ELR (cell line): ENCODE results near the gene MS4A7.

Experiments used
- DNase-seq: peaks from one replicate; pipeline ENCODE4 v3.0.0-alpha.2; 2015; ENCODE audit warnings: low read depth

The MS4A7 gene

DNA sequence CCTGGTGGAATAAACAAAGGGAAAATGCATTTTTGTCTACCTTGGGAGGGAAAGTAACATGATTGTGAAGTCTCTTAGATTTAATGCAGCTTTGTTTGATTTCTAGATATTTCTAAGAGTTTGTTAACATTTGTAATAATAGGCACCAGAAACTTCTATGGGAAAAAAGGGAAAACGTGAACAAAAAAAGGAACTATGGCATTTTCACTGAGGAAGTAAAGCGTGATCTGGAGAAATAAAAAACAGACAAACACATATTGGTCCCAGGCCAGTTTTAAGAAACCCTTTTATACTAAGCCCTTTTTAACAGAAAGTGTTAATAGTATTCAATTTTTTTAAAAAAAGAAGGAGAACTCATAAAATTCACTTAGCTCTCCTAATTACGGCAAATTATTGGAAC, 6.9 kb upstream of the MS4A7 start:
- DNase-seq, result no peak

DNA sequence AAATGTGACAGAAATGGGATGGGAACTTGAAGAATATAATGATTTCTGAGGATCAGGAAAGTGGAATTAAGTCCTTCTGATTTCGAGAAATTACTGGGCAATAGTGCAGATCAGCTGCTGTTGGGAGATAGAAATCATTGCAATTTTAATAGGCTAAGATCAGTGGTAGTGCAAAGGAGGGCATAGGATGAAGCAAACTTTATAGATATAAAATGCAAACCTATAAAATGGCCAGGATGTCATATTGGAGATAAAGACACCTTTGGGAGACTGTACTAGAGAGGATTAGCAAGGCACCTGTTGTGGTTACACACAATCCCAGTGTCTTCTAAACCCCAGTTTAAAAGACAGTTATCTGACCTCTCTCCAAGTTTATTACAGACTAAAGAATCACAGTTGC, 6.5 kb upstream of the MS4A7 start:
- no peak for DNase-seq

DNA sequence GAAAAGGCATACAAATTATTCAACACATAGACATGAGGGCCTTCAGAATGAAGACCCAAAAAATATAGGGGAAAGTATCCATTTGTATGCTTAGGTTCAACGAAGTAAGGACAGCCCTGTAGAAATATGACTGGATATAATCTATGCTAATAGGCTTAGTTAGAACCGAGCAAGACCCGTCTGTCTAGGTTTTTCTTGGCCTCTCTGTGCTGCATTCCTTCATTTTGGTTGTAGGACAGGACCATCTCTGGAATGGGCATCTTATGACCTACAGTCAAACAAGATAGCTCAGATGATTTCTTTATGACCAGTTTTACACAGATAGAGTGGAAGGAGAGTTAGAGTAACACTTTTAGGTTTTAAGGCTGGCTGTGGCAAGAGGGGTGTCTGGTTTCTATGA, 5.6 kb upstream of the MS4A7 start:
- no peak for DNase-seq

- DNase-seq, result no peak
Observed at GRCh38 chr11:60375316-60375715, 3.0 kb upstream of the MS4A7 start.

GRCh38 chr11:60376601-60377000, 1.7 kb upstream of the MS4A7 start:
- DNase-seq, result no peak

DNA sequence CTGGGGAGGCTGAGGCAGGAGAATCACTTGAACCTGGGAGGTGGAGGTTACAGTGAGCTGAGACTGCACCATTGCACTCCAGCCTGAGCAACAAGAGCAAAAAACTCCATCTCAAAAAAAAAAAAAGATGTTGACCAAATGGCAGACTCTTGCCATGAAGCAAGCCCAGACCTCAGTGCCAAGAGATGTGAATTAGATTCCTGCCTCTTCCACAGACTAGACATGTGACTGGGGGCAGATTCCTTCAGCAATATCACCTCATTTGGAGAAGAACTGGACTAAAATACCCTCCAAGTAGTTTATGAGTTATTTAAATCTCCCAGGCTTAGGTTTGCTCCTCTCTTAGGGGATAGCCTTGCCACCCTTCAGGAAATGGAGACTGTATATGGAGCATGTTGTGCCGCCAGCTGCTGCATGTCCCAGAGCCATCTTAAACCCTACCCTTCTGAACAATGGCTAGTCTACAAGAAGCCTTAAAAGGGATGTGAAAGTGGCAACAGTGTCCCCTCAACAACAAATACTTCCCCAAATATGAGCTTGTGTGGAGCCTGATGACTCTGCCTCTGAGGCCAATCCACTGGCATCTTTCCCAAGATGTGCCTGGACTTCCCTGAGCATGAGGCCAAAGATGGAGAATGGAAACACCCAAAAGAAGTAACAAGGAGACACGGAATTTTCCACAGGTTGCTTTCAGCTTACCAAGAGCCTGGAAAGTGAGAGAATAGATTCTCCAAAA, 763 bp upstream of the MS4A7 start:
- DNase-seq, result no peak

DNA sequence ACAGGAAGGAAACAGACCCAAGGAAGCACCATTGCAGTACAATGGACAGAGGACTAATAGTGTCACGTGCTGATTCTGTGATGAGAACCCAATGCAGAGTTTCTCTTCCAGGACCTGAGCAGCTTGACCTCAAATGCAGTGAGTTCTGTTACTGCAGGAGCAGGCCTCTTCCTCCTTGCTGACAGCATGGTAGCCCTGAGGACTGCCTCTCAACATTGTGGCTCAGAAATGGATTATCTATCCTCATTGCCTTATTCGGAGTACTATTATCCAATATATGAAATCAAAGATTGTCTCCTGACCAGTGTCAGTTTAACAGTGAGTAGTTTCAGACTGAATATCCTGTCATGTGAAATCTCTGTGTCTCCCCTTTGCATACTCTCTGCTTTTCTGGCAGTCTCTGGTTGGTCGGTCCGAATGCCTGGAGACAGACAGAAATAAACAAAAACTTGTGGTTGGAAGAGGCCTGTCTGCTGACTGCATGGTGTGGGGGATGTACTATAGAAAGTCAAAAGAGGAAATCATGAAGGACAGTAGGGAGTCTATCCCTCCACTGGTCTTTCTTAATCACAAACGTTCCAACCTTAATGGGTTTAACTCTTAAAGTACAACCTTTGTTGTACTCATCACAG, 11.1 kb downstream of the MS4A7 start:
- no peak for DNase-seq

DNA sequence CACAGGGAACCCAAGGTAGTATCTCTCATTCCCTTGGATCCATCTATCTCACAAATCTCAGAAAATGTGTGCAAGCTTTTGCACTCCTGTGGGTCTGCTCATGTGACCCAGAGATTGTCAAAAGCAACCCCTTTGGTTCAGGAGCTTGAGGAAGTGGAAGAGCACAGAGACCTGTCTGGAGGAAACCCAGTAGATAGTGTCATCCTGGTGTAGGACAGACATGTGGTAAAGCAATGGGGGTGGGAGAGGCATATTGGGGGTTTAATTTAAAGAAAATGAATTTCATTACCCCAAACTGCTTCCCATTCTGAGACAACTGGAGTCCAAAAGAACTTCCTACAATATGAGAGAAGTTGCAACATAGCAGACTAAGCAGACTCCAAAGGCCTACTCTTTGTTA, 12.1 kb downstream of the MS4A7 start:
- no peak for DNase-seq

DNA sequence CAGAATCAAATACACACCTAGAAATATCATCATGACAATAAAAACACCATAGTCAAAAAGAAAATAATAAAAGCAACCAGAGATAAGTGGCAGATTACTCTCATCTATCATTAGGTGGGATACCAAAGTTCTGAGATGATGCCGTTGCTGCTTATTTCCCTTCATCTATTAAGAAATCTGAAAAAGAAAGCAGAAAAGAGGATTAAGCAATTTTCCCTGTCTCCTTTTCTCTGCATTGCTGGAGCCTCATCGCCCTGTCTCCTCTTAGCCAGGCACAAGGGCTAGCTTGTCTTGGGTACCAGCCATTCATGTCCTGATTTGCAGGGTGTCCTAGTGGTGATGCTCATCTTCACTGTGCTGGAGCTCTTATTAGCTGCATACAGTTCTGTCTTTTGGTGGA, 14.0 kb downstream of the MS4A7 start:
- no peak for DNase-seq

DNA sequence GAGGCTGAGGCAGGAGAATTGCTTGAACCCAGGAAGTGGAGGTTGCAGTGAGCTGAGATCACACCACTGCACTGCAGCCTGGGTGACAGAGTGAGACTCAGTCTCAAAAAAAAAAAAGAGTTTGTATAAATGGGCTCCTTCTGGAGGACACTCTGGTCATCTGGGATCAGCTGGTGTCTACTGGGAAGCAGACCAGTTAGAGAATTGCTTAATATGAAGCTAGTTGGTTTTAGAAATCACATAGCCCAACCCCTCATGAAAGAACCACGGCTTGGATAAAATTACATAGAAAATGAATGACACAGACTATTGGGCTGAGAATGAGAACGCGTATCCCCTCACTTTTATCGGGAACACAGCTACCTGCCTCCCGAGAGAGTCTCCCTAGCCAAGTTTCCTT, 14.7 kb downstream of the MS4A7 start:
- no peak for DNase-seq

- no peak for DNase-seq
Observed at GRCh38 chr11:60394666-60395380, 16.5 kb downstream of the MS4A7 start.

DNA sequence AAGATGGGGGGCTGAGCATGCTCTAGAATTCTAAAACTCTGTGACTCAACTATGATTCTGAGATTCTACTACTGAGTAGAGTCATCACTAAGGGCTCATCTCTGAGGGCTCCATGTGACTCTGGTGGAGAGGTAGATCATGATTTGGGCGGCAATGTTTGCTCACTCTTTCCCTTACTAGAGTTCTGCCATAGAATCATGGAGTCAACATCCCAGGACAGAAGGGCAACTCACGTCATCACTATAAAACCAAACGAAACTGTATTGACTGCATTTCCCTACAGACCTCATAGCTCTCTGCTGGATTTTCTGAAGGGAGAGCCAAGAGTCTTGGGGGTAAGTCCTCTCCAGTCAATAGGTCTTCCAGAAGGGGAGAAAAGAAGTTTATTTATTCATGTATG, 18.1 kb downstream of the MS4A7 start, which contains the start of gene MS4A14:
Gene MS4A14 (plus strand): TSS at position 78 of the 400 bp plus-strand sequence. CDS start 120 bp downstream, at position 198.
- no peak for DNase-seq

GRCh38 chr11:60396799-60397198, 18.5 kb downstream of the MS4A7 start:
- DNase-seq, result no peak

- DNase-seq, result no peak
Observed at GRCh38 chr11:60420015-60420414, 41.7 kb downstream of the MS4A7 start.

GRCh38 chr11:60422609-60423008, 44.3 kb downstream of the MS4A7 start:
- no peak for DNase-seq

DNA sequence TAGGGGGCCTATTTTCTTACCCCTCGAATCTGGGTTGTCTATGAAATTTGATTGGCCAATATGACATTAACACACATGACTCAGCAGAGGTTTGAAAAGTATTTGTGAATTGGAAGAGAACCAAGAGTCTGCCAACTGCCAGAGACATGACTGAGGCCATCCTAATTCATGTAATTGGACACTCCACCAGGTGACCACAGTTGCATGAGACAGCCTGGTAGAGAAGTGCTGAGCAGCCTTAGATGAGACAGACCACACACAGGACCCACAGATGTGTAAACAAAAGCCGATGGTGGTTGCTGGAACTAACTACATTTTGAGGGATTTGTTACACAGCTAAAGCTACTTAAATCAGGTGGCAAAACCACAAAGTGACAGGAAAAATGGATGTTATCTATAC, 50.2 kb downstream of the MS4A7 start:
- no peak for DNase-seq

GRCh38 chr11:60429272-60429671, 50.9 kb downstream of the MS4A7 start, which contains the start of gene MS4A5:
TSS of gene MS4A5 (plus strand) at chr11:60429572. CDS start at chr11:60429675, 103 bp downstream.
- DNase-seq, result no peak

- no peak for DNase-seq
Observed at GRCh38 chr11:60431251-60431650, 52.9 kb downstream of the MS4A7 start.

GRCh38 chr11:60433401-60433800, 55.1 kb downstream of the MS4A7 start:
- DNase-seq, result no peak
